Activated CD4-positive, alpha-beta T cell treated with anti-CD3 and anti-CD28 coated beads, Interleukin-2, amount 10 ng/mL, durations not matched to agents 24 days and 14 days (primary cell): ENCODE results near the gene CCDC102B. TPM values are rescaled to one million over a fixed set of nuclear protein-coding genes. Genes with fewer than 3 reads are reported as not detected.
"Not testable (repeated sequence)": the region's sequence is repeated elsewhere in the genome, so short reads cannot be mapped to it uniquely, and the experiment has no call there.

Experiments used
- DNase-seq: peaks from one replicate; pipeline ENCODE4 v3.0.0; 2022
- H3K27ac Mint-ChIP-seq: one replicate; pipeline ENCODE4 v1.8.0; 2022; ENCODE audit warnings: mild to moderate bottlenecking, mixed read lengths
- H3K27me3 Mint-ChIP-seq: one replicate; pipeline ENCODE4 v1.8.0; 2022; ENCODE audit warnings: mixed read lengths
- H3K36me3 Mint-ChIP-seq: one replicate; pipeline ENCODE4 v1.8.0; 2022; ENCODE audit warnings: low read depth, mild to moderate bottlenecking, mixed read lengths
- H3K4me1 Mint-ChIP-seq: one replicate; pipeline ENCODE4 v1.8.0; 2021; ENCODE audit warnings: mixed read lengths
- H3K4me3 Mint-ChIP-seq: one replicate; pipeline ENCODE4 v1.8.0; 2022; ENCODE audit warnings: mild to moderate bottlenecking, moderate library complexity, mixed read lengths
- H3K9me3 Mint-ChIP-seq: one replicate; pipeline ENCODE4 v1.8.0; 2021; ENCODE audit warnings: mixed read lengths
- intact Hi-C: fragments of 100-400 bp; cut with micrococcal nuclease; formaldehyde crosslinking; loops from one replicate; pipeline ENCODE4 v1.15.1; 2023
- total RNA-seq: library from RNA; stranded (reverse); gene quantifications from 2 replicates; pipeline ENCODE4 v1.2.3, GENCODE V29; 2022

The CCDC102B gene
- total RNA-seq, 1 donor from 2014 or later, result 0.58 TPM

GRCh38 chr18:68940754-68941153 lies 142.9 kb downstream of the CCDC102B start:
- intact Hi-C loops, result no loop called here
- Mint-ChIP-seq H3K27ac (no peak overlapping the region), H3K4me1 (no peaks in the 10 kb centered on the region), H3K9me3 (no peaks in the 10 kb centered on the region), H3K4me3 (no peak overlapping the region), H3K36me3 (no peaks in the 10 kb centered on the region), H3K27me3 (no peaks in the 10 kb centered on the region)
- no peak for DNase-seq

- Mint-ChIP-seq H3K27me3 (no peaks in the 10 kb centered on the region), H3K4me1 (no peaks in the 10 kb centered on the region), H3K9me3 (no peaks in the 10 kb centered on the region), H3K4me3 (no peak overlapping the region), H3K36me3 (no peaks in the 10 kb centered on the region), H3K27ac (no peak overlapping the region)
- no peak for DNase-seq
- intact Hi-C loops, result no loop called here
Observed at GRCh38 chr18:68942230-68942629, 144.3 kb downstream of the CCDC102B start.

- H3K4me3 Mint-ChIP-seq, H3K9me3 Mint-ChIP-seq, DNase-seq, intact Hi-C loops, H3K36me3 Mint-ChIP-seq, H3K4me1 Mint-ChIP-seq, H3K27ac Mint-ChIP-seq, H3K27me3 Mint-ChIP-seq: not testable (repeated sequence)
Observed at GRCh38 chr18:68943861-68944260, 146.0 kb downstream of the CCDC102B start.

- no peaks in the 10 kb centered on the region for H3K4me1 Mint-ChIP-seq
- no peak overlapping the region for H3K27ac Mint-ChIP-seq
- intact Hi-C loops, result no loop called here
Observed at GRCh38 chr18:68944330-68944729, 146.4 kb downstream of the CCDC102B start.

GRCh38 chr18:68944826-68945225 lies 146.9 kb downstream of the CCDC102B start:
- no peaks in the 10 kb centered on the region for H3K36me3 Mint-ChIP-seq
- no peaks in the 10 kb centered on the region for H3K4me1 Mint-ChIP-seq
- no peaks in the 10 kb centered on the region for H3K9me3 Mint-ChIP-seq
- no peaks in the 10 kb centered on the region for H3K27me3 Mint-ChIP-seq
- DNase-seq, result no peak
- H3K4me3 Mint-ChIP-seq, result no peak overlapping the region
- H3K27ac Mint-ChIP-seq, result no peak overlapping the region
- intact Hi-C loops, result no loop called here

More at GRCh38 chr18:68944330-68944729, 146.4 kb downstream of the CCDC102B start:
- no peak overlapping the region for H3K4me3 Mint-ChIP-seq
- no peaks in the 10 kb centered on the region for H3K36me3 Mint-ChIP-seq
- DNase-seq, result no peak
- H3K9me3 Mint-ChIP-seq, result no peaks in the 10 kb centered on the region
- H3K27me3 Mint-ChIP-seq, result no peaks in the 10 kb centered on the region

- Mint-ChIP-seq H3K27ac (no peak overlapping the region), H3K4me1 (no peaks in the 10 kb centered on the region), H3K4me3 (no peak overlapping the region), H3K36me3 (no peaks in the 10 kb centered on the region), H3K27me3 (no peaks in the 10 kb centered on the region), H3K9me3 (no peaks in the 10 kb centered on the region)
- intact Hi-C loops, result no loop called here
- DNase-seq, result no peak
Observed at GRCh38 chr18:68948622-68949021, 150.7 kb downstream of the CCDC102B start.

GRCh38 chr18:68954738-68955137 lies 156.9 kb downstream of the CCDC102B start:
- Mint-ChIP-seq H3K9me3 (no peaks in the 10 kb centered on the region), H3K4me1 (no peaks in the 10 kb centered on the region), H3K27ac (no peak overlapping the region), H3K36me3 (no peaks in the 10 kb centered on the region), H3K4me3 (no peak overlapping the region), H3K27me3 (no peaks in the 10 kb centered on the region)
- intact Hi-C loops, result no loop called here
- no peak for DNase-seq

- Mint-ChIP-seq H3K36me3 (no peaks in the 10 kb centered on the region), H3K27ac (no peak overlapping the region), H3K9me3 (no peaks in the 10 kb centered on the region), H3K27me3 (no peaks in the 10 kb centered on the region), H3K4me1 (no peaks in the 10 kb centered on the region), H3K4me3 (no peak overlapping the region)
- intact Hi-C loops, result no loop called here
- no peak for DNase-seq
Observed at GRCh38 chr18:68956650-68957049, 158.8 kb downstream of the CCDC102B start.

GRCh38 chr18:68960355-68960754 lies 162.5 kb downstream of the CCDC102B start:
- intact Hi-C loops, result no loop called here
- Mint-ChIP-seq H3K36me3 (no peaks in the 10 kb centered on the region), H3K9me3 (no peaks in the 10 kb centered on the region), H3K27ac (no peak overlapping the region), H3K4me1 (no peaks in the 10 kb centered on the region), H3K27me3 (no peaks in the 10 kb centered on the region), H3K4me3 (no peak overlapping the region)
- no peak for DNase-seq

GRCh38 chr18:68962623-68963022 lies 164.7 kb downstream of the CCDC102B start:
- no peak for DNase-seq
- H3K9me3 Mint-ChIP-seq, result no peaks in the 10 kb centered on the region
- intact Hi-C loops, result no loop called here
- no peak overlapping the region for H3K27ac Mint-ChIP-seq
- H3K4me3 Mint-ChIP-seq, result no peak overlapping the region
- H3K4me1 Mint-ChIP-seq, result no peaks in the 10 kb centered on the region
- no peaks in the 10 kb centered on the region for H3K27me3 Mint-ChIP-seq
- H3K36me3 Mint-ChIP-seq, result no peaks in the 10 kb centered on the region

- no peak overlapping the region for H3K4me3 Mint-ChIP-seq
- intact Hi-C loops, result no loop called here
Observed at GRCh38 chr18:68965817-68966216, 167.9 kb downstream of the CCDC102B start.

GRCh38 chr18:68969027-68969426 lies 171.1 kb downstream of the CCDC102B start:
- no peak overlapping the region for H3K4me3 Mint-ChIP-seq
- no peaks in the 10 kb centered on the region for H3K9me3 Mint-ChIP-seq
- no peak overlapping the region for H3K27ac Mint-ChIP-seq
- no peaks in the 10 kb centered on the region for H3K4me1 Mint-ChIP-seq
- intact Hi-C loops, result no loop called here
- H3K27me3 Mint-ChIP-seq, result no peaks in the 10 kb centered on the region
- DNase-seq, result no peak
- H3K36me3 Mint-ChIP-seq, result no peaks in the 10 kb centered on the region

More at GRCh38 chr18:68965817-68966216, 167.9 kb downstream of the CCDC102B start:
- Mint-ChIP-seq H3K9me3 (no peaks in the 10 kb centered on the region), H3K27me3 (no peaks in the 10 kb centered on the region), H3K27ac (no peak overlapping the region), H3K4me1 (no peaks in the 10 kb centered on the region), H3K36me3 (no peaks in the 10 kb centered on the region)
- DNase-seq, result no peak

- Mint-ChIP-seq H3K9me3 (no peaks in the 10 kb centered on the region), H3K4me1 (no peaks in the 10 kb centered on the region), H3K27ac (no peak overlapping the region), H3K4me3 (no peak overlapping the region), H3K27me3 (no peaks in the 10 kb centered on the region), H3K36me3 (no peaks in the 10 kb centered on the region)
- DNase-seq, result no peak
- intact Hi-C loops, result no loop called here
Observed at GRCh38 chr18:68972176-68972575, 174.3 kb downstream of the CCDC102B start.

GRCh38 chr18:68979737-68980136 lies 181.9 kb downstream of the CCDC102B start:
- intact Hi-C loops, result no loop called here
- H3K9me3 Mint-ChIP-seq, result no peaks in the 10 kb centered on the region
- H3K27me3 Mint-ChIP-seq, result no peaks in the 10 kb centered on the region
- DNase-seq, result no peak
- no peaks in the 10 kb centered on the region for H3K36me3 Mint-ChIP-seq
- no peak overlapping the region for H3K4me3 Mint-ChIP-seq
- no peak overlapping the region for H3K27ac Mint-ChIP-seq
- H3K4me1 Mint-ChIP-seq, result no peaks in the 10 kb centered on the region

- intact Hi-C loops, result no loop called here
- no peak for DNase-seq
- no peaks in the 10 kb centered on the region for H3K36me3 Mint-ChIP-seq
Observed at GRCh38 chr18:68983126-68983525, 185.2 kb downstream of the CCDC102B start.

More at GRCh38 chr18:68983126-68983525, 185.2 kb downstream of the CCDC102B start:
- H3K4me1 Mint-ChIP-seq, result no peaks in the 10 kb centered on the region
- no peak overlapping the region for H3K27ac Mint-ChIP-seq
- H3K4me3 Mint-ChIP-seq, result no peak overlapping the region
- no peaks in the 10 kb centered on the region for H3K27me3 Mint-ChIP-seq
- H3K9me3 Mint-ChIP-seq, result no peaks in the 10 kb centered on the region
